SK-N-SH treated with all-trans-retinoic acid at 6 μM for 48 hours (cell line): ENCODE results near the gene TANGO2.

Source experiments
- ATAC-seq: fragments of 200-7000 bp; cut with Tn5 transposase; 3 replicates; pipeline ENCODE4 v1.9.1; 2020; ENCODE audit warnings: mild to moderate bottlenecking, moderate library complexity
- ARNTL ChIP-seq: fragments of 450-650 bp; formaldehyde crosslinking; IDR thresholded peaks from 2 replicates; pipeline ENCODE4 v1.5.0; 2020; ENCODE audit warnings: low read depth, mild to moderate bottlenecking, moderate library complexity, borderline replicate concordance
- BACH2 ChIP-seq: fragments of 250-450 bp; sonication (Bioruptor Pico); IDR thresholded peaks from 2 replicates; pipeline ENCODE4 v1.9.0; 2021; ENCODE audit warnings: mild to moderate bottlenecking, borderline replicate concordance
- CREB5 ChIP-seq: fragments of 250-450 bp; sonication (Bioruptor Pico); IDR thresholded peaks from 2 replicates; pipeline ENCODE4 v1.5.1; 2020; ENCODE audit warnings: low read depth, mild to moderate bottlenecking, moderate library complexity
- CSDC2 ChIP-seq: fragments of 250-450 bp; sonication (Bioruptor Pico); IDR thresholded peaks from 2 replicates; pipeline ENCODE4 v1.5.0; 2020; ENCODE audit warnings: mild to moderate bottlenecking, moderate library complexity
- CSRNP3 ChIP-seq: fragments of 250-450 bp; sonication (Bioruptor Pico); IDR thresholded peaks from 2 replicates; pipeline ENCODE4 v1.5.1; 2021; ENCODE audit warnings: mild to moderate bottlenecking, moderate library complexity
- ESRRG ChIP-seq: fragments of 250-450 bp; sonication (Bioruptor Pico); IDR thresholded peaks from 2 replicates; pipeline ENCODE4 v1.6.1; 2021; ENCODE audit warnings: mild to moderate bottlenecking
- GLIS3 ChIP-seq: fragments of 250-450 bp; sonication (Bioruptor Pico); IDR thresholded peaks from 2 replicates; pipeline ENCODE4 v1.5.0; 2020; ENCODE audit warnings: mild to moderate bottlenecking, moderate library complexity
- ISL1 ChIP-seq: fragments of 250-450 bp; sonication (Bioruptor Pico); IDR thresholded peaks from 2 replicates; pipeline ENCODE4 v2.1.2; 2022; ENCODE audit warnings: mild to moderate bottlenecking, moderate library complexity
- OSR1 ChIP-seq: fragments of 250-450 bp; sonication (Bioruptor Pico); IDR thresholded peaks from 2 replicates; pipeline ENCODE4 v1.8.0; 2022; ENCODE audit warnings: moderate library complexity, mild to moderate bottlenecking, inconsistent platforms
- PPARA ChIP-seq: fragments of 250-450 bp; sonication (Bioruptor Pico); IDR thresholded peaks from 2 replicates; pipeline ENCODE4 v1.5.0; 2020; ENCODE audit warnings: mild to moderate bottlenecking, borderline replicate concordance
- RARB ChIP-seq: fragments of 250-450 bp; sonication (Bioruptor Pico); IDR thresholded peaks from 2 replicates; pipeline ENCODE4 v1.8.0; 2021; ENCODE audit warnings: mild to moderate bottlenecking, moderate library complexity
- SNAI2 ChIP-seq: fragments of 250-450 bp; sonication (Bioruptor Pico); IDR thresholded peaks from 2 replicates; pipeline ENCODE4 v1.5.0; 2020; ENCODE audit warnings: mild to moderate bottlenecking, moderate library complexity
- TCF4 ChIP-seq: fragments of 250-450 bp; sonication (Bioruptor Pico); IDR thresholded peaks from 2 replicates; pipeline ENCODE4 v1.8.0; 2021; ENCODE audit warnings: mild to moderate bottlenecking, moderate library complexity, borderline replicate concordance
- TOX ChIP-seq: fragments of 250-450 bp; sonication (Bioruptor Pico); IDR thresholded peaks from 2 replicates; pipeline ENCODE4 v1.8.0; 2021; ENCODE audit warnings: mild to moderate bottlenecking, moderate library complexity, borderline replicate concordance
- ZC3H10 ChIP-seq: fragments of 250-450 bp; sonication (Bioruptor Pico); IDR thresholded peaks from 2 replicates; pipeline ENCODE4 v1.5.1; 2021; ENCODE audit warnings: mild to moderate bottlenecking, moderate library complexity
- ZFP3 ChIP-seq: fragments of 250-450 bp; sonication (Bioruptor Pico); IDR thresholded peaks from 2 replicates; pipeline ENCODE4 v1.5.0; 2020; ENCODE audit warnings: mild to moderate bottlenecking, moderate library complexity
- ZFP30 ChIP-seq: fragments of 450-650 bp; formaldehyde crosslinking; IDR thresholded peaks from 2 replicates; pipeline ENCODE4 v1.5.0; 2022; ENCODE audit warnings: mild to moderate bottlenecking, moderate library complexity
- ZNF565 ChIP-seq: fragments of 450-650 bp; formaldehyde crosslinking; conservative IDR thresholded peaks from 2 replicates; pipeline ENCODE4 v1.5.0; 2020; ENCODE audit warnings: low read depth, mild to moderate bottlenecking, moderate library complexity
- ZNF8 ChIP-seq: fragments of 450-650 bp; formaldehyde crosslinking; IDR thresholded peaks from 2 replicates; pipeline ENCODE4 v1.5.0; 2020; ENCODE audit warnings: mild to moderate bottlenecking, moderate library complexity
- TF ChIP-seq, protein P1 (sequence below): fragments of 250-450 bp; sonication (Bioruptor Pico); IDR thresholded peaks from 2 replicates; pipeline ENCODE4 v1.8.0; 2021; ENCODE audit warnings: low read depth, mild to moderate bottlenecking, moderate library complexity, borderline replicate concordance
- TF ChIP-seq, protein P2 (sequence below): fragments of 250-450 bp; sonication (Bioruptor Pico); IDR thresholded peaks from 2 replicates; pipeline ENCODE4 v1.5.0; 2020; ENCODE audit warnings: mild to moderate bottlenecking, moderate library complexity
- TF ChIP-seq, protein P3 (sequence below): fragments of 250-450 bp; sonication (Bioruptor Pico); IDR thresholded peaks from 2 replicates; pipeline ENCODE4 v1.8.0; 2020; ENCODE audit warnings: mild to moderate bottlenecking, moderate library complexity, borderline replicate concordance

Gene TANGO2

DNA sequence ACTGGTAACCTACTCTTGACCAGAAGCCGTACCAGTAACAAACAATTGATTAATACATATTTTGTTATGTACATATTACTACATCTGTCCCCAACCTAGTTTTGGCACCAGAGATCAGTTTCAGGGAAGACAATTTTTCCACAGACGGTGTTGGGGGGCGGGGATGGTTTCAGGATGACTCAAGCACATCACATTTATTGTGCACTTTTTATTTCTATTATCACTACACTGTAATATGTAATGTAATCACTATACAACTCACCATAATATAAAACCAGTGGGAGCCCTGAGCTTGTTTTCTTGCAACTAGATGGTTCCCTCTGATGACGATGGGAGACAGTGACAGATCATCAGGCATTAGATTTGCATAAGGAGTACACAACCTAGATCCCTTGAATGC is 74.6 kb downstream of the TANGO2 start:
- TF ChIP-seq, protein P1, sequence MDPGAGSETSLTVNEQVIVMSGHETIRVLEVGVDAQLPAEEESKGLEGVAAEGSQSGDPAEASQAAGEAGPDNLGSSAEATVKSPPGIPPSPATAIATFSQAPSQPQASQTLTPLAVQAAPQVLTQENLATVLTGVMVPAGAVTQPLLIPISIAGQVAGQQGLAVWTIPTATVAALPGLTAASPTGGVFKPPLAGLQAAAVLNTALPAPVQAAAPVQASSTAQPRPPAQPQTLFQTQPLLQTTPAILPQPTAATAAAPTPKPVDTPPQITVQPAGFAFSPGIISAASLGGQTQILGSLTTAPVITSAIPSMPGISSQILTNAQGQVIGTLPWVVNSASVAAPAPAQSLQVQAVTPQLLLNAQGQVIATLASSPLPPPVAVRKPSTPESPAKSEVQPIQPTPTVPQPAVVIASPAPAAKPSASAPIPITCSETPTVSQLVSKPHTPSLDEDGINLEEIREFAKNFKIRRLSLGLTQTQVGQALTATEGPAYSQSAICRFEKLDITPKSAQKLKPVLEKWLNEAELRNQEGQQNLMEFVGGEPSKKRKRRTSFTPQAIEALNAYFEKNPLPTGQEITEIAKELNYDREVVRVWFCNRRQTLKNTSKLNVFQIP (CRISPR knock-in tag): no peak
- no peak for TF ChIP-seq ESRRG (CRISPR knock-in tag)
- no peak for TF ChIP-seq TCF4 (CRISPR knock-in tag)
- no peak for TF ChIP-seq ZFP3 (CRISPR knock-in tag)
- no peak for TF ChIP-seq CSDC2 (CRISPR knock-in tag)
- TF ChIP-seq GLIS3 (CRISPR knock-in tag): no peak
- no peak for TF ChIP-seq ZNF565 (CRISPR knock-in tag)
- no peak for TF ChIP-seq BACH2 (CRISPR knock-in tag)
- TF ChIP-seq ZNF8 (CRISPR knock-in tag): no peak
- TF ChIP-seq CSRNP3 (CRISPR knock-in tag): no peak
- no peak for TF ChIP-seq ARNTL (CRISPR knock-in tag)
- no peak for TF ChIP-seq OSR1 (CRISPR knock-in tag)
- no peak for TF ChIP-seq ZC3H10 (CRISPR knock-in tag)
- no peak for TF ChIP-seq ISL1 (CRISPR knock-in tag)
- no peak for TF ChIP-seq PPARA (CRISPR knock-in tag)
- TF ChIP-seq, protein P2, sequence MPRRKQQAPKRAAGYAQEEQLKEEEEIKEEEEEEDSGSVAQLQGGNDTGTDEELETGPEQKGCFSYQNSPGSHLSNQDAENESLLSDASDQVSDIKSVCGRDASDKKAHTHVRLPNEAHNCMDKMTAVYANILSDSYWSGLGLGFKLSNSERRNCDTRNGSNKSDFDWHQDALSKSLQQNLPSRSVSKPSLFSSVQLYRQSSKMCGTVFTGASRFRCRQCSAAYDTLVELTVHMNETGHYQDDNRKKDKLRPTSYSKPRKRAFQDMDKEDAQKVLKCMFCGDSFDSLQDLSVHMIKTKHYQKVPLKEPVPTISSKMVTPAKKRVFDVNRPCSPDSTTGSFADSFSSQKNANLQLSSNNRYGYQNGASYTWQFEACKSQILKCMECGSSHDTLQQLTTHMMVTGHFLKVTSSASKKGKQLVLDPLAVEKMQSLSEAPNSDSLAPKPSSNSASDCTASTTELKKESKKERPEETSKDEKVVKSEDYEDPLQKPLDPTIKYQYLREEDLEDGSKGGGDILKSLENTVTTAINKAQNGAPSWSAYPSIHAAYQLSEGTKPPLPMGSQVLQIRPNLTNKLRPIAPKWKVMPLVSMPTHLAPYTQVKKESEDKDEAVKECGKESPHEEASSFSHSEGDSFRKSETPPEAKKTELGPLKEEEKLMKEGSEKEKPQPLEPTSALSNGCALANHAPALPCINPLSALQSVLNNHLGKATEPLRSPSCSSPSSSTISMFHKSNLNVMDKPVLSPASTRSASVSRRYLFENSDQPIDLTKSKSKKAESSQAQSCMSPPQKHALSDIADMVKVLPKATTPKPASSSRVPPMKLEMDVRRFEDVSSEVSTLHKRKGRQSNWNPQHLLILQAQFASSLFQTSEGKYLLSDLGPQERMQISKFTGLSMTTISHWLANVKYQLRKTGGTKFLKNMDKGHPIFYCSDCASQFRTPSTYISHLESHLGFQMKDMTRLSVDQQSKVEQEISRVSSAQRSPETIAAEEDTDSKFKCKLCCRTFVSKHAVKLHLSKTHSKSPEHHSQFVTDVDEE: no peak
- no peak for TF ChIP-seq RARB (CRISPR knock-in tag)
- no peak for TF ChIP-seq TOX (CRISPR knock-in tag)
- TF ChIP-seq, protein P3, sequence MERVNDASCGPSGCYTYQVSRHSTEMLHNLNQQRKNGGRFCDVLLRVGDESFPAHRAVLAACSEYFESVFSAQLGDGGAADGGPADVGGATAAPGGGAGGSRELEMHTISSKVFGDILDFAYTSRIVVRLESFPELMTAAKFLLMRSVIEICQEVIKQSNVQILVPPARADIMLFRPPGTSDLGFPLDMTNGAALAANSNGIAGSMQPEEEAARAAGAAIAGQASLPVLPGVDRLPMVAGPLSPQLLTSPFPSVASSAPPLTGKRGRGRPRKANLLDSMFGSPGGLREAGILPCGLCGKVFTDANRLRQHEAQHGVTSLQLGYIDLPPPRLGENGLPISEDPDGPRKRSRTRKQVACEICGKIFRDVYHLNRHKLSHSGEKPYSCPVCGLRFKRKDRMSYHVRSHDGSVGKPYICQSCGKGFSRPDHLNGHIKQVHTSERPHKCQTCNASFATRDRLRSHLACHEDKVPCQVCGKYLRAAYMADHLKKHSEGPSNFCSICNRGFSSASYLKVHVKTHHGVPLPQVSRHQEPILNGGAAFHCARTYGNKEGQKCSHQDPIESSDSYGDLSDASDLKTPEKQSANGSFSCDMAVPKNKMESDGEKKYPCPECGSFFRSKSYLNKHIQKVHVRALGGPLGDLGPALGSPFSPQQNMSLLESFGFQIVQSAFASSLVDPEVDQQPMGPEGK: no peak
- no peak for ATAC-seq

DNA sequence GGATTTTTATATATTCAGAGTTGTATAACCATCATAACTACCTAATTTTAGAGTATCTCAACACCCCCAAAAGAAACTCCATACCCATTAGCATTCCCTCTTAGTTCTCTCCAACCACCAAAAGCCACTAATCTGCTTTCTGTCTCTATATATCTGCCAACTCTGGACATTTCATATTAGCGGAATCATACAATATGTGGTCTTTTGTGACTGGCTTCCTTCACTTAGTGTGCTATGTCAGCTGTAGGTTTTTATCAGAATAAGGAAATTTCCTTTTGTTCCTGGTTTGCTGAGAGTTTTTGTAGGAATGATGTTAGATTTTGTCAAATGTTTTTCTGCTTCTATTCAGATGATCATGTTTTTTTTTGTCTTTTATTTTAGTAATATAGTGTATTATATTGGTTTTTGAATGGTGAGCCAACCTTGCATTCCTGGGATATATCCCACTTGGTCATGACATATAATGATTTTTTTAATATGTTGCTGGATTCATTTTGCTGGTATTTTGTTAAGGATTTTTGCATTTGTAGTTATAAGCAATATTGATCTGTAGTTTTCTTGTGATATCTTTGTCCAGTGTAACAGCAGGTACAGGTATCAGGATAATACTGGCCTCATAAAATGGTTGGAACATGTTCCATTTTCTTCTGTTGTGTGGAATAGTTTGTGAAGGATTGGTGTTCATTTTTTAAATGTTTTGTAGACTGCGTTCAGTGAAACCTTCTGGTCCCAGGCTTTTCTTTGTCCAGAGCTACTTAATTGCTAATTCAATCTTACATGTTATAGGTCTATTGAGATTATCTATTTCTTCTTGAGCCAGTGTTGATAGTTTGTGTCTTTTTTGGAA is 75.9 kb downstream of the TANGO2 start:
- ATAC-seq: no peak
- no peak for TF ChIP-seq ISL1 (CRISPR knock-in tag)
- no peak for TF ChIP-seq SNAI2 (CRISPR knock-in tag)
- no peak for TF ChIP-seq BACH2 (CRISPR knock-in tag)
- TF ChIP-seq OSR1 (CRISPR knock-in tag): no peak
- no peak for TF ChIP-seq GLIS3 (CRISPR knock-in tag)
- TF ChIP-seq ZC3H10 (CRISPR knock-in tag): no peak
- no peak for TF ChIP-seq TOX (CRISPR knock-in tag)
- TF ChIP-seq CREB5 (CRISPR knock-in tag): no peak
- TF ChIP-seq, protein P3: no peak
- TF ChIP-seq CSDC2 (CRISPR knock-in tag): no peak
- TF ChIP-seq CSRNP3 (CRISPR knock-in tag): no peak
- no peak for TF ChIP-seq PPARA (CRISPR knock-in tag)
- TF ChIP-seq ZFP30 (CRISPR knock-in tag): no peak
- TF ChIP-seq RARB (CRISPR knock-in tag): no peak
